H9 (cell line): Measurements from ENCODE around the gene LYZL4. TPM values are rescaled to one million over a fixed set of nuclear protein-coding genes. Genes with fewer than 3 reads are reported as not detected.

Experiments
- DNase-seq: peaks from one replicate; pipeline ENCODE4 v3.0.0-alpha.2; 2017
- H2AFZ ChIP-seq: one replicate; pipeline ENCODE4 v1.6.1; 2013; ENCODE audit warnings: mild to moderate bottlenecking, low read length, control low read depth, moderate library complexity
- H2AK5ac ChIP-seq: 2 replicates; pipeline ENCODE4 v1.6.1; 2013; ENCODE audit warnings: low read length, control low read depth, mixed read lengths; ENCODE audit not compliant: insufficient read length
- H2BK120ac ChIP-seq: one replicate; pipeline ENCODE4 v1.6.1; 2013; ENCODE audit warnings: low read depth, mild to moderate bottlenecking, low read length, control low read depth, inconsistent platforms; ENCODE audit not compliant: poor library complexity, severe bottlenecking
- H2BK12ac ChIP-seq: 2 replicates; pipeline ENCODE4 v1.6.1; 2013; ENCODE audit warnings: low read length, control low read depth, mixed read lengths, low read depth; ENCODE audit not compliant: insufficient read length
- H2BK15ac ChIP-seq: 2 replicates; pipeline ENCODE4 v1.6.1; 2013; ENCODE audit warnings: low read depth, low read length, control low read depth
- H2BK20ac ChIP-seq: one replicate; pipeline ENCODE4 v1.6.1; 2013; ENCODE audit warnings: low read depth, mild to moderate bottlenecking, low read length, control low read depth, inconsistent platforms; ENCODE audit not compliant: poor library complexity, severe bottlenecking
- H2BK5ac ChIP-seq: 2 replicates; pipeline ENCODE4 v1.6.1; 2013; ENCODE audit warnings: low read length, control low read depth, mixed read lengths; ENCODE audit not compliant: insufficient read length
- H3K14ac ChIP-seq: 2 replicates; pipeline ENCODE4 v1.6.1; 2013; ENCODE audit warnings: low read length, control low read depth; ENCODE audit not compliant: insufficient read depth
- H3K18ac ChIP-seq: 2 replicates; pipeline ENCODE4 v1.6.1; 2013; ENCODE audit warnings: low read depth, mild to moderate bottlenecking, mixed read lengths, low read length, control low read depth; ENCODE audit not compliant: insufficient read length
- H3K23ac ChIP-seq: 2 replicates; pipeline ENCODE4 v1.6.1; 2013; ENCODE audit warnings: low read length, control low read depth, mixed read lengths, low read depth; ENCODE audit not compliant: insufficient read length
- H3K23me2 ChIP-seq: 2 replicates; pipeline ENCODE4 v1.6.1; 2013; ENCODE audit warnings: low read depth, mild to moderate bottlenecking, mixed read lengths, low read length, control low read depth; ENCODE audit not compliant: insufficient read length, poor library complexity, severe bottlenecking
- H3K27ac ChIP-seq: 2 replicates; pipeline ENCODE4 v1.5.1; 2013; ENCODE audit warnings: low read length, control low read depth, mixed read lengths, low read depth; ENCODE audit not compliant: insufficient read length
- H3K27me3 ChIP-seq: 2 replicates; pipeline ENCODE4 v1.6.1; 2013; ENCODE audit warnings: low read length, control low read depth, inconsistent platforms; ENCODE audit not compliant: insufficient read depth
- H3K4ac ChIP-seq: 2 replicates; pipeline ENCODE4 v1.6.1; 2013; ENCODE audit warnings: low read depth, mild to moderate bottlenecking, control low read depth, inconsistent platforms, low read length, moderate library complexity
- H3K4me1 ChIP-seq: 2 replicates; pipeline ENCODE4 v1.6.1; 2013; ENCODE audit warnings: low read length, control low read depth, inconsistent platforms; ENCODE audit not compliant: insufficient read depth
- H3K4me2 ChIP-seq: 2 replicates; pipeline ENCODE4 v1.6.1; 2013; ENCODE audit warnings: low read length, control low read depth, mixed read lengths; ENCODE audit not compliant: insufficient read length, insufficient read depth
- H3K56ac ChIP-seq: 2 replicates; pipeline ENCODE4 v1.6.1; 2013; ENCODE audit warnings: low read depth, mild to moderate bottlenecking, mixed read lengths, low read length, control low read depth; ENCODE audit not compliant: insufficient read length
- H3K79me1 ChIP-seq: 2 replicates; pipeline ENCODE4 v1.6.1; 2013; ENCODE audit warnings: low read depth, mild to moderate bottlenecking, moderate library complexity, low read length, control low read depth, inconsistent platforms; ENCODE audit not compliant: insufficient read depth, poor library complexity, severe bottlenecking
- H3K79me2 ChIP-seq: 2 replicates; pipeline ENCODE4 v1.6.1; 2013; ENCODE audit warnings: low read length, control low read depth, inconsistent platforms; ENCODE audit not compliant: insufficient read depth
- H3K9ac ChIP-seq: 2 replicates; pipeline ENCODE4 v1.6.1; 2013; ENCODE audit warnings: low read length, control low read depth, mixed read lengths; ENCODE audit not compliant: insufficient read length; ENCODE audit errors: extremely low read depth
- H3K9me3 ChIP-seq: one replicate; pipeline ENCODE4 v1.6.1; 2013; ENCODE audit warnings: low read depth, low read length, inconsistent platforms; ENCODE audit not compliant: control insufficient read depth
- H3T11ph ChIP-seq: one replicate; pipeline ENCODE4 v1.6.1; 2013; ENCODE audit warnings: mild to moderate bottlenecking, low read length, control low read depth, inconsistent platforms
- H4K20me1 ChIP-seq: one replicate; pipeline ENCODE4 v1.6.1; 2013; ENCODE audit not compliant: control insufficient read depth, insufficient read length, insufficient read depth
- H4K5ac ChIP-seq: 2 replicates; pipeline ENCODE4 v1.6.1; 2013; ENCODE audit warnings: low read depth, mild to moderate bottlenecking, mixed read lengths, low read length, control low read depth; ENCODE audit not compliant: insufficient read length
- H4K8ac ChIP-seq: replicated peaks from 2 replicates; pipeline ENCODE4 v1.6.1; 2013; ENCODE audit warnings: low read length, control low read depth, mixed read lengths, low read depth; ENCODE audit not compliant: insufficient read length
- H4K91ac ChIP-seq: 2 replicates; pipeline ENCODE4 v1.6.1; 2013; ENCODE audit warnings: low read depth, mild to moderate bottlenecking, moderate library complexity, mixed read lengths, low read length, control low read depth; ENCODE audit not compliant: insufficient read length
- H3K27ac Mint-ChIP-seq, 3 experiments: 2 replicates in 2 of 3; 3 replicates in 1 of 3; pipeline ENCODE4 v1.8.0; 2020 to 2021; ENCODE audit warnings: mixed read lengths in 3 of 3, mild to moderate bottlenecking in 1 of 3, moderate library complexity in 1 of 3
- H3K27me3 Mint-ChIP-seq: 2 replicates; pipeline ENCODE4 v1.8.0; 2021; ENCODE audit warnings: low read depth, mild to moderate bottlenecking, moderate library complexity, mixed read lengths
- H3K36me3 Mint-ChIP-seq, 3 experiments: 2 replicates in 2 of 3; 3 replicates in 1 of 3; pipeline ENCODE4 v1.8.0; 2020 to 2021; ENCODE audit warnings: low read depth in 3 of 3, mixed read lengths in 3 of 3; ENCODE audit not compliant: insufficient read depth in 1 of 3
- H3K4me1 Mint-ChIP-seq, 2 experiments: 2 replicates each; pipeline ENCODE4 v1.8.0; 2020; ENCODE audit warnings: mixed read lengths in 2 of 2
- H3K4me3 Mint-ChIP-seq, 2 experiments: 2 replicates in 1 of 2; 3 replicates in 1 of 2; pipeline ENCODE4 v1.8.0; 2020 to 2021; ENCODE audit warnings: mild to moderate bottlenecking in 2 of 2, mixed read lengths in 2 of 2, moderate library complexity in 1 of 2
- H3K9me3 Mint-ChIP-seq, 2 experiments: 2 replicates in 1 of 2; 3 replicates in 1 of 2; pipeline ENCODE4 v1.8.0; 2020; ENCODE audit warnings: mild to moderate bottlenecking in 2 of 2, mixed read lengths in 2 of 2, moderate library complexity in 1 of 2
- CTCF ChIP-seq: fragments of 200-600 bp; sonication (generic); conservative IDR thresholded peaks from 3 replicates; pipeline ENCODE4 v1.8.0; 2021; ENCODE audit warnings: antibody characterized with exemption, mild to moderate bottlenecking
- WGBS: extraction: QIAGEN DNeasy Blood & Tissue Kit; methylation state at CpG from one replicate; pipeline ENCODE4 v1.1.7; 2013; ENCODE audit warnings: missing lambda C conversion rate, low lambda C conversion rate, mixed read lengths; ENCODE audit not compliant: insufficient read length; ENCODE audit errors: extremely low coverage; 5-methylcytosine and 5-hydroxymethylcytosine counted together
- total RNA-seq: library from RNA; stranded (reverse); gene quantifications from 2 replicates; pipeline ENCODE4 v1.2.1, GENCODE V29; 2021

LYZL4 gene
- total RNA-seq, 1 experiment from 2014 or later: not detected

DNA sequence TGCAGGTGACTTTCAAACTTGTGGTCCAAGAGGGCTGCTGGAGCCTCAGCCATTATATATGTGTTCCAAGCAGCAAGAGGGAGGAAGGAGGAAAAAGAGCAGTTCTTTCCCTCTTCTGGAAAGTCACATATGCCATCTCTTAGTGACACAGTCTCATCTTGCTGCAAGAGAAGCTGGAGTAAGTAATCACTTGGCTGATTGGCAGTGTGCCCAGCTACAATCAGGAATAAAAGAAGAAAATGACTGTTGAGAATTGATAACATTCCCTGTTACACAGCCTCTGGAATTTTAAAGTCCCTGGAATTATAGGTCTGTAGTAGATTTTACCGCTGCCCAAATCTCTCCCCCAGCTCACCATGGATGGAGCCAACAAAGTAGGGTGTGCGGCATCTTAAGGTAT is 31.4 kb upstream of the LYZL4 start:
- Histone ChIP-seq H3K79me2 (no peaks in the 10 kb centered on the region), H3K4me2 (no peak overlapping the region), H4K20me1 (no peaks in the 10 kb centered on the region), H3T11ph (no peak overlapping the region), H4K8ac (no peak overlapping the region), H3K23ac (no peak overlapping the region), H3K14ac (no peak overlapping the region), H2AK5ac (no peak overlapping the region), H2BK5ac (no peak overlapping the region), H2BK15ac (no peak overlapping the region), H3K79me1 (no peaks in the 10 kb centered on the region), H4K5ac (no peak overlapping the region), H3K18ac (no peak overlapping the region), H3K4me1 (peaks cover 13% of the 10 kb centered on the region), H3K4ac (no peak overlapping the region), H2BK20ac (no peak overlapping the region), H3K56ac (no peak overlapping the region), H2BK12ac (no peak overlapping the region), H2BK120ac (no peak overlapping the region), H3K9ac (no peak overlapping the region), H4K91ac (no peak overlapping the region), H3K27ac (no peak overlapping the region), H3K27me3 (no peaks in the 10 kb centered on the region), H3K9me3 (no peaks in the 10 kb centered on the region), H2AFZ (no peak overlapping the region), H3K23me2 (no peaks in the 10 kb centered on the region)
- Mint-ChIP-seq H3K27me3 (peaks cover 5% of the 10 kb centered on the region), H3K9me3 (no peaks in the 10 kb centered on the region; a peak in 1 of 5 replicates), H3K27ac (no peak overlapping the region), H3K4me3 (no peak overlapping the region), H3K36me3 (no peaks in the 10 kb centered on the region), H3K4me1 (peaks cover 53 to 55% of the 10 kb centered on the region in 2 experiments)
- no peak for TF ChIP-seq CTCF
- no peak for DNase-seq
- no CpG with 5 or more reads among the region's 2 CpGs for WGBS
